Measurements from ENCODE around the gene APOBEC3B.

Gene APOBEC3B

GRCh38 chr22:38968801-38969200 is 13.3 kb upstream of the APOBEC3B start:
- Histone ChIP-seq H4K20me1 (ENCODE audit: insufficient read depth, low read length) (no peaks in the 10 kb centered on the region), H3F3A (ENCODE audit: insufficient read depth, low read length) (no peaks in the 10 kb centered on the region), H3K27me3 (ENCODE audit: insufficient read depth, low read length) (no peaks in the 10 kb centered on the region; the same call in 1 of the 2 replicates), H2AFZ (ENCODE audit: low read length) (no peak overlapping the region), H3K4me2 (ENCODE audit: low read length) (no peak overlapping the region), H3K27ac (ENCODE audit: low read depth, low read length, poor library complexity, severe bottlenecking) (no peak overlapping the region), H3K4me1 (ENCODE audit: insufficient read depth, low read length, severe bottlenecking) (no peaks in the 10 kb centered on the region), H3K9me2 (ENCODE audit: low read depth, low read length) (no peaks in the 10 kb centered on the region), H3K79me2 (ENCODE audit: insufficient read depth, low read length) (no peaks in the 10 kb centered on the region), H3K9ac (ENCODE audit: low read length) (no peak overlapping the region), H3K4me3 (ENCODE audit: low read depth, low read length, poor library complexity, severe bottlenecking) (no peak overlapping the region), H3K36me3 (ENCODE audit: insufficient read depth, low read length) (no peaks in the 10 kb centered on the region), H3K9me3 (ENCODE audit: low read length) (no peaks in the 10 kb centered on the region)
- no peak for TF ChIP-seq EZH2 (IDR thresholded peaks at IDR 0.05; ENCODE audit: borderline replicate concordance, low read length)
- TF ChIP-seq CTCF (IDR thresholded peaks at IDR 0.05; ENCODE audit: low read length) = no peak

- no peaks in the 10 kb centered on the region; the same call in 1 of the 2 replicates for H3K27me3 ChIP-seq (ENCODE audit: insufficient read depth, low read length)
- H3K9me3 ChIP-seq (ENCODE audit: low read length) = no peaks in the 10 kb centered on the region
Measured at GRCh38 chr22:38970551-38970950, 11.6 kb upstream of the APOBEC3B start.

GRCh38 chr22:38971202-38971601 is 10.9 kb upstream of the APOBEC3B start:
- H4K20me1 ChIP-seq (ENCODE audit: insufficient read depth, low read length) = no peaks in the 10 kb centered on the region
- no peaks in the 10 kb centered on the region for H3K9me3 ChIP-seq (ENCODE audit: low read length)
- no peak overlapping the region for H3K27ac ChIP-seq (ENCODE audit: low read depth, low read length, poor library complexity, severe bottlenecking)
- H3K9me2 ChIP-seq (ENCODE audit: low read depth, low read length) = no peaks in the 10 kb centered on the region
- no peak overlapping the region for H2AFZ ChIP-seq (ENCODE audit: low read length)
- no peak overlapping the region for H3K4me2 ChIP-seq (ENCODE audit: low read length)
- no peak overlapping the region for H3K4me3 ChIP-seq (ENCODE audit: low read depth, low read length, poor library complexity, severe bottlenecking)
- H3K27me3 ChIP-seq (ENCODE audit: insufficient read depth, low read length) = no peaks in the 10 kb centered on the region; the same call in 1 of the 2 replicates
- no peaks in the 10 kb centered on the region for H3K79me2 ChIP-seq (ENCODE audit: insufficient read depth, low read length)
- H3F3A ChIP-seq (ENCODE audit: insufficient read depth, low read length) = no peaks in the 10 kb centered on the region
- H3K4me1 ChIP-seq (ENCODE audit: insufficient read depth, low read length, severe bottlenecking) = no peaks in the 10 kb centered on the region
- TF ChIP-seq CTCF (IDR thresholded peaks at IDR 0.05; ENCODE audit: low read length) (no peak), EZH2 (IDR thresholded peaks at IDR 0.05; ENCODE audit: borderline replicate concordance, low read length) (no peak)
- no peak overlapping the region for H3K9ac ChIP-seq (ENCODE audit: low read length)
- H3K36me3 ChIP-seq (ENCODE audit: insufficient read depth, low read length) = no peaks in the 10 kb centered on the region

More at GRCh38 chr22:38970551-38970950, 11.6 kb upstream of the APOBEC3B start:
- Histone ChIP-seq H2AFZ (ENCODE audit: low read length) (no peak overlapping the region), H3K27ac (ENCODE audit: low read depth, low read length, poor library complexity, severe bottlenecking) (no peak overlapping the region), H3K4me3 (ENCODE audit: low read depth, low read length, poor library complexity, severe bottlenecking) (no peak overlapping the region), H3K36me3 (ENCODE audit: insufficient read depth, low read length) (no peaks in the 10 kb centered on the region), H3K4me1 (ENCODE audit: insufficient read depth, low read length, severe bottlenecking) (no peaks in the 10 kb centered on the region), H4K20me1 (ENCODE audit: insufficient read depth, low read length) (no peaks in the 10 kb centered on the region), H3K79me2 (ENCODE audit: insufficient read depth, low read length) (no peaks in the 10 kb centered on the region), H3K4me2 (ENCODE audit: low read length) (no peak overlapping the region), H3K9ac (ENCODE audit: low read length) (no peak overlapping the region), H3K9me2 (ENCODE audit: low read depth, low read length) (no peaks in the 10 kb centered on the region), H3F3A (ENCODE audit: insufficient read depth, low read length) (no peaks in the 10 kb centered on the region)
- TF ChIP-seq CTCF (IDR thresholded peaks at IDR 0.05; ENCODE audit: low read length) (no peak), EZH2 (IDR thresholded peaks at IDR 0.05; ENCODE audit: borderline replicate concordance, low read length) (no peak)

Measured in OCI-LY1 (cell line).